IPS DF 4.7 (cell line): ENCODE data around the gene TMEM94.
"Not testable (repeated sequence)": the region's sequence is repeated elsewhere in the genome, so short reads cannot be mapped to it uniquely, and the experiment has no call there.

Experiments used
- DNase-seq: peaks from one replicate; pipeline ENCODE4 v3.0.0-alpha.2; 2013; ENCODE audit warnings: low spot score; ENCODE audit errors: extremely low read depth

The TMEM94 gene

GRCh38 chr17:75509528-75510258 is 53.3 kb downstream of the TMEM94 start:
- DNase-seq: no peak

- no peak for DNase-seq
Measured at GRCh38 chr17:75511270-75511609, 54.8 kb downstream of the TMEM94 start.

GRCh38 chr17:75511610-75512575 is 55.5 kb downstream of the TMEM94 start:
- DNase-seq: no peak

- no peak for DNase-seq
Measured at GRCh38 chr17:75512926-75513640, 56.6 kb downstream of the TMEM94 start.

GRCh38 chr17:75513641-75514000 is 57.2 kb downstream of the TMEM94 start:
- DNase-seq: no peak

DNA sequence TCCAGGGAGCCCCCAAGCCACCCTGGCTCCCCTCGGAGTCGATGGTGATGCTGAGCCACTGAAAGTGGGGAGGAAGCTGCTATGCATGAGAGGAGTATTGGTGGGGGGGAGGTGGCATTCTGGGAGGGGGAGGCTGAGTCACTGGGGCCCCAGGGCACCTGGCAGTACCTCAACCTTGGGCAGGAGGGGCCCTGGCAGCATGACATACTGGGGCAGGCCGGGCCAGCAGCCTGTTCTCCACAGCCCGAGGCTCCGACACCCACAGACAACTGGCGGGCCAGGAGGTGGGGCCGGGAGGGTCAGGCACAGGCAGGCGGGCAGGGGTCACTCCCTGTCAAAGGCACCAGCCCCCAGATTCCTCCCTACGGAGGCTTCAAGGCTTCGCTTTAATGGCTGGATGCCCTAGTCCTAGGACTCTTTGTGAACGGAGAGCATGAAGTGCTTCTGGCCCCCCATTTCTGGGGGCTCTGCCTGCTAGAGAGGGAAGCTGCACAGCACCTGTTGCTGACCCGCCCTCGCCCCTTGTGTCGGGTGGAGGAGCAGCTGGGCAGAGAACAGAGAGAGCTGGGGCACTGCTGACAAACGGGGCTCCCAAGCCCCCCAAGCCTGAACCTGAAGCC is 58.0 kb downstream of the TMEM94 start:
- DNase-seq: no peak

DNA sequence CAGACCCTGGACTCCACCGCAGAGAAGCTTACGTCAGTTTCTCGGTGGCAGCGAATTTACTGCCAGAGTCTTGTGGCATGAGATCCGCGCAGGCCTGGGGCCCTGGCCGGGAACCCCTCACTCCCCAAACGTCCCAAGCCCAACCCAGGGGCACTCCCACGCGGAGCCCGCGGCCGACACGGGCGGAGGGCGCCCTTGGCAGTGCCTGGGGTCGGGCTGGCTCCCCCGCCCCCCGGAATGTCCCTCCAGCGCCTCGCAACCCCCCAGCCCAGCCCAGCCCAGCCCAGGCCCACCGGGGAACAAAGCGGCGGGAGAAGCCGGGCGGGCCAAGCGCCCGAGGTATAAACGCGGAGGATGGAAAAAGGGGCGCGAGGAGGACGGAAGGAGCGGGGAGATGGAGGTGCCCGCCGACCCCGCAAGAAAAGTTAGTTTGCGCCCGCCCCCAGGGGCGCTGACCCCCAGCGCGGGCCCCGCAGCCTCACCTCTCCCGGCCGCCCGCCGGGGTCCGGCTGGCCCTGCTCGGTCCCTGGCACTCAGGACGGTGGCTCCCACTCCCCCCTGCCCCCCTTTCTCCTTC is 58.6 kb downstream of the TMEM94 start:
- DNase-seq: no peak

- DNase-seq: no peak
Measured at GRCh38 chr17:75515496-75516254, 59.2 kb downstream of the TMEM94 start, which contains the start of gene CASKIN2. CASKIN2 (minus strand) TSS chr17:75515537; CDS start chr17:75513804, 1,733 bp downstream.

GRCh38 chr17:75516255-75516618 is 59.8 kb downstream of the TMEM94 start, which contains the start of gene TSEN54:
TSEN54 (plus strand) TSS chr17:75516528; CDS start chr17:75516561, 33 bp downstream.
- no peak for DNase-seq

- DNase-seq: no peak
Measured at GRCh38 chr17:75516619-75517296, 60.3 kb downstream of the TMEM94 start.

GRCh38 chr17:75517297-75517865 is 60.9 kb downstream of the TMEM94 start:
- no peak for DNase-seq

DNA sequence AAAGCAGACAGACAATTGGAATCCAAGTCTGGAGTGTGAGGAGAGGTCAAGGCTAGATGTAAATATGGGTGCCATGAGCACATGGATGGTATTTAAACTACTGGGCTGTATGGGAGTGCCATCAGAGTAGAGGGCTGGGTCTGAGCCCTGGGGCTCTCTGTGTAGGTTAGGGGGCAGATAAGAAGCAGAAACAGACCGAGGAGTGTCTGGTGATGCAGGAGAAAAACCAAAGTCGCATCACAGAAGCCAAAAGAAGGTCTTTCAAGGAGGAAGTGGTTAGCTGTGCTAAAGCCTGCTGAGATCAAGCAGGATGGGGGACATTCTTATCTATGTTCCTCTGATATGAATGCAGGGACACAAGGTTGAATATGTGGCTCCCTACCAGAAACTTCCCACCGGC is 61.8 kb downstream of the TMEM94 start:
- DNase-seq: no peak

- DNase-seq: no peak
Measured at GRCh38 chr17:75518983-75519537, 62.6 kb downstream of the TMEM94 start.

DNA sequence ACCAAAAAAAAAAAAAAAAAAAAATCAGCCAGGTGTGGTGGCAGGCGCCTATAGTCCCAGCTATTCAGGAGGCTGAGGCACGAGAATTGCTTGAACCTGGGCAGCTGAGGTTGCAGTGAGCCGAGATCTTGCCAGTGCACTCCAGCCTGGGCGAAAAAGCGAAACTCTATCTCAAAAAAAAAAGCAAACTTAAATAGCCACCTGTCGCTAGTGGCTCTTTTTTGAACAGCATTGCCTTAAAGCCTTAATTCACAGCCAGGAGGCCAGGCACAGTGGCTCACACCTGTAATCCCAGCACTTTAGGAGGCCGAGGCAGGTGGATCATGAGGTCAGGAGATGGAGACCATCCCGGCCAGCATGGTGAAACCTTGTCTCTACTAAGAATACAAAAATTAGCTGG is 64.0 kb downstream of the TMEM94 start:
- DNase-seq: not testable (repeated sequence)

DNA sequence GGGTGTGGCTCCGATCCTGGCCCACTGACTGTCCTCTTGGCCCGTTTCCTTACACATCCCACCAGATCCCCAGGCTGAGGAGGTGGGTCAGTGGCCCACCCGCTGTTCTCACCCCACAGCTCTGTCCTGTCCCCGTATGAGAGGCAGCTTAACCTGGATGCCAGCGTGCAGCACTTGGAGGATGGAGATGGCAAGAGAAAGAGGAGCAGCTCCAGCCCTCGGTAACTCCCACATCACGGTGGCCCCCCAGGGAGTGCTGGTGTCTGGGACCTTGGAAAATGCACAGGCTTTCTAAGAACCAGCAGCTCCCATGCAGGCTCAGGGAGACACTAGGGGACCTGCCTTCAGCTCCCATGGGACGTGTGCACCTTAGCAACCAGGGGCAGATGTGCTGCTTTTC is 64.9 kb downstream of the TMEM94 start:
- DNase-seq: no peak

- DNase-seq: no peak
Measured at GRCh38 chr17:75521951-75522727, 65.7 kb downstream of the TMEM94 start.

- no peak for DNase-seq
Measured at GRCh38 chr17:75523647-75524046, 67.2 kb downstream of the TMEM94 start.

GRCh38 chr17:75524269-75524969 is 68.0 kb downstream of the TMEM94 start:
- no peak for DNase-seq
